ENCODE results near the gene BCL3. TPM values are rescaled to one million over a fixed set of nuclear protein-coding genes. Genes with fewer than 3 reads are reported as not detected.
A peak's percentile ranks its signal among the peaks of the same experiment; 100 is the strongest.

BCL3 gene
- total and polyA plus RNA-seq, 2 experiments from 2014 or later: 1.4 to 4.1 TPM

GRCh38 chr19:44795398-44795987 lies 47.0 kb downstream of the BCL3 start:
- Mint-ChIP-seq H3K27me3 (ENCODE audit: insufficient read depth, low read depth, poor library complexity) (peaks cover 18% of the 10 kb centered on the region), H3K36me3 (ENCODE audit: low read depth) (peaks cover 59% of the 10 kb centered on the region)
- TF ChIP-seq EZH2 (IDR thresholded peaks at IDR 0.05; ENCODE audit: low read depth, unreplicated experiment) (no peak), JUNB (IDR thresholded peaks at IDR 0.05; ENCODE audit: unreplicated experiment) (no peak), ZNF114 (CRISPR knock-in tag; IDR thresholded peaks at IDR 0.05) (no peak), POLR2AphosphoS5 (IDR thresholded peaks at IDR 0.05; ENCODE audit: low read depth) (no peak), NANOG (IDR thresholded peaks at IDR 0.05; ENCODE audit: borderline replicate concordance) (no peak), CTCF (conservative IDR thresholded peaks at IDR 0.05; ENCODE audit: low read depth in 2 of 2) (no peak)

DNA sequence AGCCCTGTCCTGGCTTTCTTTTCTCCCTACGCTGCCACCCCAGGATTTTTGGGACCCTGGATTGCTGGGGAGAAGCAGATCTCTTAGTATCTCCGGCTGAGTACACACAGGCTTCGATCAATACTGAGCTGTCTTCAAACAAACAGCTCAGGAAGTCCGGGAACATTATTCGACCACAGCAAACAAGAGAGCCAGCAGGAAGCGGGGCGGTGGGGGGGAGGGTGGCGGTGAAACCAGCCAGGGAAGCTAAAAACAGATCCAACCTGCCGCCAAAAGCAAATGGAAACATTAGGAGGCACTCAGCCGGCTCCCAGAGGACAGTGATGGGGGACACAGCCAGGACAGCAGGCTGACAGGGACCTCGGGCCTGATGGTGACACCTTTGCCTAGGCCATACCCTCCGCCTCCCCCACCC lies 48.2 kb downstream of the BCL3 start:
- Histone ChIP-seq H4K20me1 (replicated peaks; ENCODE audit: insufficient read depth) (no peaks in the 10 kb centered on the region), H3K9me2 (ENCODE audit: insufficient read depth) (no peaks in the 10 kb centered on the region), H3K4me2 (peak overlapping the region; percentile 66), H3K27me3 (ENCODE audit: insufficient read depth) (no peaks in the 10 kb centered on the region), H3F3A (replicated peaks; ENCODE audit: low read depth) (peaks cover 17% of the 10 kb centered on the region; the same call in 1 of the 2 replicates), H3K79me2 (replicated peaks; ENCODE audit: insufficient read depth) (no peaks in the 10 kb centered on the region), H3K27ac (ENCODE audit: low read depth) (peak overlapping the region; percentile 92), H3K36me3 (ENCODE audit: insufficient read depth) (no peaks in the 10 kb centered on the region), H3K4me3 (peak overlapping the region; percentile 22; the same call in 1 of the 2 replicates), H3K4me1 (ENCODE audit: insufficient read depth) (peaks cover 24% of the 10 kb centered on the region), H2AFZ (no peak overlapping the region)
- H3K27me3 Mint-ChIP-seq (ENCODE audit: insufficient read depth, low read depth, poor library complexity): peaks cover 18% of the 10 kb centered on the region
- H3K36me3 Mint-ChIP-seq (ENCODE audit: low read depth): peaks cover 54% of the 10 kb centered on the region
- no peaks in the 10 kb centered on the region; the same call in 2 of the 3 replicates for H3K9me3 Mint-ChIP-seq
- peak overlapping the region; percentile 33; the same call in 2 of the 3 replicates for H3K4me3 Mint-ChIP-seq
- H3K4me1 Mint-ChIP-seq: peaks cover 21% of the 10 kb centered on the region
- peak overlapping the region; percentile 91 for H3K27ac Mint-ChIP-seq
- DNase-seq (ENCODE audit: low spot score) (peak; percentile 73), ATAC-seq (peak; percentile 29)
- no peak for TF ChIP-seq JUNB (IDR thresholded peaks at IDR 0.05; ENCODE audit: unreplicated experiment)
- no peak for TF ChIP-seq EZH2phosphoT487 (IDR thresholded peaks at IDR 0.05; ENCODE audit: unreplicated experiment)
- TF ChIP-seq NANOG (IDR thresholded peaks at IDR 0.05; ENCODE audit: borderline replicate concordance): no peak
- TF ChIP-seq ETS1 (IDR thresholded peaks at IDR 0.05): no peak
- no peak for TF ChIP-seq ZNF331 (CRISPR knock-in tag; IDR thresholded peaks at IDR 0.05; ENCODE audit: low read depth)
- no peak for TF ChIP-seq CTCF (conservative IDR thresholded peaks at IDR 0.05; ENCODE audit: low read depth in 2 of 2)
- TF ChIP-seq POLR2AphosphoS5 (IDR thresholded peaks at IDR 0.05; ENCODE audit: low read depth): no peak

More at GRCh38 chr19:44795398-44795987, 47.0 kb downstream of the BCL3 start:
- no peak overlapping the region for H3K4me3 Mint-ChIP-seq
- peak overlapping the region; percentile 64; the same call in 1 of the 2 replicates for H3K27ac Mint-ChIP-seq
- DNase-seq (ENCODE audit: low spot score) (no peak), ATAC-seq (no peak)
- Histone ChIP-seq H2AFZ (no peak overlapping the region), H3K79me2 (replicated peaks; ENCODE audit: insufficient read depth) (no peaks in the 10 kb centered on the region), H3K9me2 (ENCODE audit: insufficient read depth) (no peaks in the 10 kb centered on the region), H3K27me3 (ENCODE audit: insufficient read depth) (no peaks in the 10 kb centered on the region), H3K4me2 (no peak overlapping the region), H3K36me3 (ENCODE audit: insufficient read depth) (0 out of 2 replicates have a peak, but pooled peaks cover 5% of the 10 kb centered on the region), H4K20me1 (replicated peaks; ENCODE audit: insufficient read depth) (no peaks in the 10 kb centered on the region), H3K4me3 (no peak overlapping the region), H3K4me1 (ENCODE audit: insufficient read depth) (peaks cover 24% of the 10 kb centered on the region), H3F3A (replicated peaks; ENCODE audit: low read depth) (peaks cover 17% of the 10 kb centered on the region; the same call in 1 of the 2 replicates), H3K27ac (ENCODE audit: low read depth) (no peak overlapping the region)
- H3K9me3 Mint-ChIP-seq: no peaks in the 10 kb centered on the region; the same call in 2 of the 3 replicates
- H3K4me1 Mint-ChIP-seq: peaks cover 21% of the 10 kb centered on the region

Measured in GM23338 (cell line).